Activated T-cell treated with anti-CD3 and anti-CD28 coated beads, Interleukin-2, amount 50 U/mL, for 72 hours (primary cell): Measurements from ENCODE around the gene NDUFV2. TPM values are rescaled to one million over a fixed set of nuclear protein-coding genes. Genes with fewer than 3 reads are reported as not detected.

Source experiments
- ATAC-seq, 2 donors: fragments of 150-1000 bp; cut with Tn5 transposase; replicated peaks in 1 of 2; 2 replicates each; pipeline ENCODE4 v1.10.0; 2021; ENCODE audit warnings: moderate library complexity in 2 of 2, mild to moderate bottlenecking in 1 of 2
- DNase-seq, 2 donors: peaks; one replicate each; pipeline ENCODE4 v3.0.0; 2021 to 2022; ENCODE audit warnings: mixed read lengths in 1 of 2
- H3K27ac Mint-ChIP-seq: one replicate; pipeline ENCODE4 v1.8.0; 2022; ENCODE audit warnings: mild to moderate bottlenecking, moderate library complexity, mixed read lengths
- H3K27me3 Mint-ChIP-seq: one replicate; pipeline ENCODE4 v1.8.0; 2022; ENCODE audit warnings: low read depth, mixed read lengths
- H3K36me3 Mint-ChIP-seq, 2 donors: one replicate each; pipeline ENCODE4 v1.8.0; 2022; ENCODE audit warnings: mixed read lengths in 2 of 2, mild to moderate bottlenecking in 1 of 2; ENCODE audit not compliant: insufficient read depth in 2 of 2
- H3K4me1 Mint-ChIP-seq: one replicate; pipeline ENCODE4 v1.8.0; 2022; ENCODE audit warnings: low read depth, mixed read lengths
- H3K4me3 Mint-ChIP-seq, 2 donors: one replicate each; pipeline ENCODE4 v1.8.0; 2022; ENCODE audit warnings: mild to moderate bottlenecking in 2 of 2, mixed read lengths in 2 of 2, moderate library complexity in 2 of 2
- H3K9me3 Mint-ChIP-seq, 2 donors: one replicate each; pipeline ENCODE4 v1.8.0; 2022; ENCODE audit warnings: mixed read lengths in 2 of 2
- total RNA-seq, 2 donors: library from RNA; stranded (reverse); gene quantifications; one replicate each; pipeline ENCODE4 v1.2.3, GENCODE V29; 2022

NDUFV2 gene
- total RNA-seq: 100 to 1,000 TPM; 394 to 497 TPM

GRCh38 chr18:9102508-9103375 lies at the start of gene NDUFV2:
TSS of gene NDUFV2 (plus strand) at chr18:9102699. CDS start at chr18:9102744, 45 bp downstream.
- Mint-ChIP-seq H3K36me3 (peaks cover 36 to 49% of the 10 kb centered on the region in 2 donors), H3K27me3 (no peaks in the 10 kb centered on the region), H3K27ac (peak within 1 kb of the TSS; percentile 100), H3K4me1 (peaks cover 52% of the 10 kb centered on the region), H3K9me3 (no peaks in the 10 kb centered on the region), H3K4me3 (peak within 1 kb of the TSS; percentile 96 to 100)
- DNase-seq: peak; percentile 99
- peak; percentile 92 to 96 for ATAC-seq

GRCh38 chr18:9053814-9054213 lies 48.7 kb upstream of the NDUFV2 start:
- Mint-ChIP-seq H3K4me3 (no peak overlapping the region), H3K27me3 (no peaks in the 10 kb centered on the region), H3K9me3 (peaks cover 7 to 14% of the 10 kb centered on the region in 2 donors), H3K4me1 (peaks cover 13% of the 10 kb centered on the region), H3K27ac (no peak overlapping the region), H3K36me3 (peaks cover 7 to 17% of the 10 kb centered on the region in 2 donors)
- ATAC-seq (no peak), DNase-seq (no peak)

GRCh38 chr18:9055185-9055584 lies 47.3 kb upstream of the NDUFV2 start:
- H3K36me3 Mint-ChIP-seq: peaks cover 7 to 12% of the 10 kb centered on the region in 2 donors
- no peak overlapping the region for H3K4me3 Mint-ChIP-seq
- no peak overlapping the region for H3K27ac Mint-ChIP-seq
- H3K27me3 Mint-ChIP-seq: no peaks in the 10 kb centered on the region
- DNase-seq (no peak), ATAC-seq (no peak)
- H3K9me3 Mint-ChIP-seq: peaks cover 7 to 13% of the 10 kb centered on the region in 2 donors
- H3K4me1 Mint-ChIP-seq: peaks cover 6% of the 10 kb centered on the region

GRCh38 chr18:9055626-9056025 lies 46.9 kb upstream of the NDUFV2 start:
- no peak for DNase-seq
- H3K9me3 Mint-ChIP-seq: peaks cover 6 to 10% of the 10 kb centered on the region in 2 donors
- ATAC-seq: no peak
- H3K27ac Mint-ChIP-seq: no peak overlapping the region
- H3K4me1 Mint-ChIP-seq: peaks cover 6% of the 10 kb centered on the region
- no peaks in the 10 kb centered on the region for H3K27me3 Mint-ChIP-seq
- H3K4me3 Mint-ChIP-seq: no peak overlapping the region
- H3K36me3 Mint-ChIP-seq: peaks cover 3 to 10% of the 10 kb centered on the region in 2 donors

- Mint-ChIP-seq H3K27ac (no peak overlapping the region), H3K27me3 (no peaks in the 10 kb centered on the region), H3K36me3 (no peaks in the 10 kb centered on the region), H3K4me3 (no peak overlapping the region), H3K9me3 (peaks cover 2 to 4% of the 10 kb centered on the region in 2 donors), H3K4me1 (peaks cover 12% of the 10 kb centered on the region)
- ATAC-seq (no peak), DNase-seq (no peak)
Observed at GRCh38 chr18:9057646-9058045, 44.9 kb upstream of the NDUFV2 start.

- ATAC-seq (no peak), DNase-seq (no peak)
- Mint-ChIP-seq H3K27ac (no peak overlapping the region), H3K4me3 (no peak overlapping the region), H3K27me3 (no peaks in the 10 kb centered on the region), H3K4me1 (peaks cover 12% of the 10 kb centered on the region), H3K9me3 (no peaks in the 10 kb centered on the region), H3K36me3 (no peaks in the 10 kb centered on the region)
Observed at GRCh38 chr18:9058406-9058805, 44.1 kb upstream of the NDUFV2 start.

- Mint-ChIP-seq H3K4me1 (peaks cover 14% of the 10 kb centered on the region), H3K27ac (no peak overlapping the region), H3K9me3 (no peaks in the 10 kb centered on the region), H3K4me3 (no peak overlapping the region), H3K36me3 (no peaks in the 10 kb centered on the region), H3K27me3 (no peaks in the 10 kb centered on the region)
- ATAC-seq: no peak
- DNase-seq: no peak
Observed at GRCh38 chr18:9062418-9062751, 40.1 kb upstream of the NDUFV2 start.

- ATAC-seq: peak in 1 of 2 donors; percentile 13
- Mint-ChIP-seq H3K4me3 (no peak overlapping the region), H3K9me3 (no peaks in the 10 kb centered on the region), H3K36me3 (peaks cover 0 to 3% of the 10 kb centered on the region in 2 donors), H3K27me3 (no peaks in the 10 kb centered on the region), H3K27ac (no peak overlapping the region), H3K4me1 (peaks cover 37% of the 10 kb centered on the region)
- DNase-seq: no peak
Observed at GRCh38 chr18:9065864-9066263, 36.6 kb upstream of the NDUFV2 start.

GRCh38 chr18:9066358-9066757 lies 36.1 kb upstream of the NDUFV2 start:
- Mint-ChIP-seq H3K9me3 (no peaks in the 10 kb centered on the region), H3K27ac (no peak overlapping the region), H3K4me1 (peaks cover 37% of the 10 kb centered on the region), H3K4me3 (no peak overlapping the region), H3K36me3 (peaks cover 0 to 3% of the 10 kb centered on the region in 2 donors), H3K27me3 (no peaks in the 10 kb centered on the region)
- ATAC-seq (peak; percentile 43 to 76), DNase-seq (no peak)

- peak overlapping the region; percentile 66 for H3K27ac Mint-ChIP-seq
- ATAC-seq (peak; percentile 70 to 86), DNase-seq (no peak)
- H3K36me3 Mint-ChIP-seq: peaks cover 0 to 3% of the 10 kb centered on the region in 2 donors
- H3K4me1 Mint-ChIP-seq: peaks cover 37% of the 10 kb centered on the region
- H3K9me3 Mint-ChIP-seq: no peaks in the 10 kb centered on the region
- no peak overlapping the region for H3K4me3 Mint-ChIP-seq
- no peaks in the 10 kb centered on the region for H3K27me3 Mint-ChIP-seq
Observed at GRCh38 chr18:9066817-9067306, 35.6 kb upstream of the NDUFV2 start.

- H3K27ac Mint-ChIP-seq: no peak overlapping the region
Observed at GRCh38 chr18:9067823-9068222, 34.7 kb upstream of the NDUFV2 start.

GRCh38 chr18:9068346-9068745 lies 34.2 kb upstream of the NDUFV2 start:
- Mint-ChIP-seq H3K4me3 (no peak overlapping the region), H3K4me1 (peaks cover 36% of the 10 kb centered on the region), H3K36me3 (peaks cover 0 to 3% of the 10 kb centered on the region in 2 donors), H3K9me3 (no peaks in the 10 kb centered on the region), H3K27ac (no peak overlapping the region), H3K27me3 (no peaks in the 10 kb centered on the region)
- DNase-seq (no peak), ATAC-seq (no peak)

More at GRCh38 chr18:9067823-9068222, 34.7 kb upstream of the NDUFV2 start:
- no peak for ATAC-seq
- Mint-ChIP-seq H3K36me3 (peaks cover 0 to 3% of the 10 kb centered on the region in 2 donors), H3K9me3 (no peaks in the 10 kb centered on the region), H3K27me3 (no peaks in the 10 kb centered on the region), H3K4me1 (peaks cover 31% of the 10 kb centered on the region), H3K4me3 (no peak overlapping the region)
- no peak for DNase-seq

GRCh38 chr18:9069601-9070000 lies 32.9 kb upstream of the NDUFV2 start:
- Mint-ChIP-seq H3K27ac (no peak overlapping the region), H3K27me3 (no peaks in the 10 kb centered on the region), H3K36me3 (peaks cover 4 to 7% of the 10 kb centered on the region in 2 donors), H3K4me3 (no peak overlapping the region), H3K4me1 (peaks cover 48% of the 10 kb centered on the region), H3K9me3 (no peaks in the 10 kb centered on the region)
- ATAC-seq: no peak
- no peak for DNase-seq
